LNCaP clone FGC (cell line): ENCODE results near the gene KLHL29.

Experiments
- DNase-seq: peaks from one replicate; pipeline ENCODE4 v3.0.0-alpha.2; 2011; ENCODE audit warnings: low read depth
- H3K4me3 ChIP-seq: 2 replicates; pipeline ENCODE4 v1.5.1; 2011; ENCODE audit warnings: mild to moderate bottlenecking, low read depth, low read length, control low read depth
- TF ChIP-seq, protein P1 (sequence below): IDR thresholded peaks from 2 replicates; pipeline ENCODE4 v1.5.1; 2012; ENCODE audit warnings: mild to moderate bottlenecking; ENCODE audit not compliant: control insufficient read depth, insufficient read depth; ENCODE audit errors: extremely low read depth

KLHL29 gene

DNA sequence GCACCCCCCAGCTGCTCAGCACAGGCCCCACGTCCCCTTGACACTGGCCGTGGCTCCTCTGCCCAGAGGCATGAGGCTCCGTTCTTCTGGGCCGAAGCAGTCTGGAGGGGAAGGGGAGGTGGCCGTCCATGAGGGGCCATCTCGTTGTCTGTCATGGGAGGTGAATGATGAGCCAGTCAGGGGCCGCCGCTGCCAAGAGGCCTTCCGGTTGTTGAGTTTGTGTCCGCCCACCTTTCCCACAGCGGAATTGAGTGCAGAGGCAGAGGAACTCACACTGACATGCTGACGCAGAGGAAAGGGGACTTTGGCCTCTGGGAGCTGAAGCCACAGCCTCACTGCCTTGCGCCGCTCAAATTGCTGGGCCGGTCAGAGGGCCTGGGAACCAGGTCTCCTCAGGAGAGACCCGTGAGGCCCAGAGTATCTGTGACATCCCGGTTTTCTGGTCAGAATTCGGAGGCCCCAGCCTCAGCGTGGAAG is 273.5 kb downstream of the KLHL29 start:
- no peak for DNase-seq
- H3K4me3 ChIP-seq: no peak overlapping the region

DNA sequence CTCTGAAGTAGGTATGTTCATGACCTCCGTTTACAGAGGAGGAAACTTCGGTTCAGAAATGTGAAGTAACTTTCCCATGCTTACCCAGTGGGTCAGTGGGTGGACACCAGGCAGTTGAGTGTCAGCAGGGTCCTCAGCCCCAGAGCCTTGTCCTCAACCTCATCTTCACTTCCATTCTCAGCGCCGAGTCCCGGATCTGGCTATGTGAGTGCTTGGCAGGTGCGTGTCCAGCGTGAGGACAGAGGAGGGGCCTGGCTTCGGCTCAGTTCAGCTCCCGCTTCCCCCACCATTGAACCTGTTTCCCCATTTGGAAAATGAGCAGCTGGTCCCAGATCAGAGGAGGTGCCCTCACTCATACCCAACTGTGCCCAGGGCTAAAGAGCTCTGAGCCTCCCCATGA is 274.3 kb downstream of the KLHL29 start:
- DNase-seq: no peak

More for the DNA sequence above, 273.5 kb downstream of the KLHL29 start:
- TF ChIP-seq, protein P1, sequence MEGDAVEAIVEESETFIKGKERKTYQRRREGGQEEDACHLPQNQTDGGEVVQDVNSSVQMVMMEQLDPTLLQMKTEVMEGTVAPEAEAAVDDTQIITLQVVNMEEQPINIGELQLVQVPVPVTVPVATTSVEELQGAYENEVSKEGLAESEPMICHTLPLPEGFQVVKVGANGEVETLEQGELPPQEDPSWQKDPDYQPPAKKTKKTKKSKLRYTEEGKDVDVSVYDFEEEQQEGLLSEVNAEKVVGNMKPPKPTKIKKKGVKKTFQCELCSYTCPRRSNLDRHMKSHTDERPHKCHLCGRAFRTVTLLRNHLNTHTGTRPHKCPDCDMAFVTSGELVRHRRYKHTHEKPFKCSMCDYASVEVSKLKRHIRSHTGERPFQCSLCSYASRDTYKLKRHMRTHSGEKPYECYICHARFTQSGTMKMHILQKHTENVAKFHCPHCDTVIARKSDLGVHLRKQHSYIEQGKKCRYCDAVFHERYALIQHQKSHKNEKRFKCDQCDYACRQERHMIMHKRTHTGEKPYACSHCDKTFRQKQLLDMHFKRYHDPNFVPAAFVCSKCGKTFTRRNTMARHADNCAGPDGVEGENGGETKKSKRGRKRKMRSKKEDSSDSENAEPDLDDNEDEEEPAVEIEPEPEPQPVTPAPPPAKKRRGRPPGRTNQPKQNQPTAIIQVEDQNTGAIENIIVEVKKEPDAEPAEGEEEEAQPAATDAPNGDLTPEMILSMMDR: no peak

DNA sequence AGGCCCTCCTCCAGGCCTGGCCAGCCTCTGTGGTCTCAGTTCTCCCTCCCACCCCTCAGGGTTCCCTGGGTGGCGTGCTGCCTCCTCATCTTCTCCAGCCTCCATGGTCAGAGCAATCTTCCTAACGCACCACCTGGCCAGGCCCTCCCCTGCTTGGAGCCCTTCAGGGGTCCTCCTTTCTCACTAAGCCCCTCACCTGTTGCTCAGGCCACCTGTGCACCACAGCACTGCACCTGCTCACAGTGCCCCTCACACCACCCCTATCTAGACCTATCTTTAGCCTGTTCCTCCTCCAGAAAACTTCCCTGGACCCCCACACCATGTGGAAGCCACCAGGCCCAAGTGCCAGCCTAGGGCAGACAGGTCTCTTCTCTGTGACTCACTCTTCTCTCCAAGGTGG is 274.8 kb downstream of the KLHL29 start:
- TF ChIP-seq, protein P1: no peak
- no peak for DNase-seq

More for the DNA sequence above, 274.3 kb downstream of the KLHL29 start:
- TF ChIP-seq, protein P1: no peak
- H3K4me3 ChIP-seq: no peak overlapping the region

DNA sequence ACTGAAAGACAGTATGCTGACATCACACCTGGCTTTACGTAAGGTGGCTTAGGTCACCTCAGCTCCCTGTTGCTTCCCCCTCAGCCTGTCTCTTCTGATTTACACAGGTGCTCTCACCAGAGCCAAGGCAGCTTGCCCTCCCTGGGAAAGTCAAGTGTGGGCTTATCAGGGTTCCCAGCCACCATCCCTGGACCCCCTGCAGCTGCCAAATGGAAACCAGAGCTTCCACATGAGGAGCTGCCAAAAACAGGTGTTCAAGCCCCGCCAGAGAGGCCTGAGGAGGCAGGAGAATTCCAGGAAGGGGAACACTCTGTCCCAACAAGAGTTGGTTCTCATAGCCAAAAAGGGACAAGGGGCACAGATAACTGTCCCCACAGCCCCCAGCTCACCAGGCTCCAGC is 275.3 kb downstream of the KLHL29 start:
- H3K4me3 ChIP-seq: no peak overlapping the region
- TF ChIP-seq, protein P1: no peak
- no peak for DNase-seq

More for the DNA sequence above, 274.8 kb downstream of the KLHL29 start:
- no peak overlapping the region for H3K4me3 ChIP-seq

DNA sequence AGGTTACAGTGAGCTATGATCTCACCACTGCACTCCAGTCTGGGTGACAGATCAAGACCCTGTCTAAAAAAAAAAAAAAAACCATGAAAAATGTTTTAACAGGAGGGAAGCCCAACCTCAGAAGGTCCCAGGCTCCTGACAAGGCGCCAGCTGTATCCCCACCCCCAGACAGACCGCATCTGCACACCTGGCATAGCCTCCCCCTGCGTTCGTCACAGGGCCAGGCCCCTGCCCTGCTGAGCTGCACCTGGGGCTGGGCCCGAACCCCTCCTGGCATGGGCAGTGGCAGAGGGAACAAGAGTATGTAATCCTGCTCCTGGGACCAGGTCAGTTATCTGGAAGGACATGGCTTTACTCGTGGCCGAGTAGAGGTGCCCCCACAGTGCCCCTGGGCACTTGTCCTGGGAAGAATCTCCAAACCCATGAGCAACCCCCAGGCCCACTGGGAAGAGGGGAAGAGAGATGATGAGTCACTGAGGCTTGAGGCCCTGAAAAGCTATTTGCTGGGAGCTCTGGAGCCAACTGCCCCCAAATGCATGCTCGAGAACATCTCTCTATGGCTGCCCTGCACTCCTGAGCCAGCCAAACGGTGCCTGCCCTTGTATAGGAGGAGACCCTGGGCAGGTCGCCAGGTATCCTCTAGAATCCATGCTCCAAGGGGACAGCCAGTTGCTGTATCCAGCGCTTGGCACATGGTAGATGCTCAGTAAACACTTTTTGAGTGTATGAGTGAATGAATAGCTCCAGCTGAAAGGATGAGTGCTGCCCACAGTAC is 276.5 kb downstream of the KLHL29 start:
- DNase-seq: no peak
- no peak overlapping the region for H3K4me3 ChIP-seq
- TF ChIP-seq, protein P1: no peak

DNA sequence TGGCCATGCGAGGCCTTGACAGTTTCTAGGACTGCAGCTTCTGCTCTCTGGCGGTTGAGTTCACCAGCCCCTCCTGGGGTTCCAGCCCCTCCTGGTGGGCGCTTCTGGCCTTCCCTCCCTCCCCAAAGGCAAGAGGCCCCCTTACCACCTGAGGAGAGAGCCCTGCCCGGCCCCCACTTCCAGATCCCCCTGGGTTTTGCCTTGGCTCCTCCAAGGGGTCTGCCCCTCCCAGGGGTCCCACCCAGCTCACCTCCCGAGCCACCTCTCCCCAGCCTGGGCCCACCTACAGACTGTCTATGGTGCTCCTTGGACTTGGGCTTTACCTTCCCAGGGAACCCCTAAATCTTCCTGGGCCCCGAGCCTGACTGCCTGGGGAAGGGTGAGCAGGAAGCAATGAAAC is 277.5 kb downstream of the KLHL29 start:
- no peak for DNase-seq
- TF ChIP-seq, protein P1: no peak
- no peak overlapping the region for H3K4me3 ChIP-seq
